Fibroblast of skin of left quadriceps (primary cell): ENCODE data around the gene WIZ.
A peak's percentile ranks its signal among the peaks of the same experiment; 100 is the strongest.
"Not testable (repeated sequence)": the region's sequence is repeated elsewhere in the genome, so short reads cannot be mapped to it uniquely, and the experiment has no call there.

ENCODE experiments used
- DNase-seq, 2 experiments: peaks; one replicate each; pipeline ENCODE4 v3.0.0-alpha.2; 2013; ENCODE audit warnings: low read depth in 2 of 2

The WIZ gene, protein sequence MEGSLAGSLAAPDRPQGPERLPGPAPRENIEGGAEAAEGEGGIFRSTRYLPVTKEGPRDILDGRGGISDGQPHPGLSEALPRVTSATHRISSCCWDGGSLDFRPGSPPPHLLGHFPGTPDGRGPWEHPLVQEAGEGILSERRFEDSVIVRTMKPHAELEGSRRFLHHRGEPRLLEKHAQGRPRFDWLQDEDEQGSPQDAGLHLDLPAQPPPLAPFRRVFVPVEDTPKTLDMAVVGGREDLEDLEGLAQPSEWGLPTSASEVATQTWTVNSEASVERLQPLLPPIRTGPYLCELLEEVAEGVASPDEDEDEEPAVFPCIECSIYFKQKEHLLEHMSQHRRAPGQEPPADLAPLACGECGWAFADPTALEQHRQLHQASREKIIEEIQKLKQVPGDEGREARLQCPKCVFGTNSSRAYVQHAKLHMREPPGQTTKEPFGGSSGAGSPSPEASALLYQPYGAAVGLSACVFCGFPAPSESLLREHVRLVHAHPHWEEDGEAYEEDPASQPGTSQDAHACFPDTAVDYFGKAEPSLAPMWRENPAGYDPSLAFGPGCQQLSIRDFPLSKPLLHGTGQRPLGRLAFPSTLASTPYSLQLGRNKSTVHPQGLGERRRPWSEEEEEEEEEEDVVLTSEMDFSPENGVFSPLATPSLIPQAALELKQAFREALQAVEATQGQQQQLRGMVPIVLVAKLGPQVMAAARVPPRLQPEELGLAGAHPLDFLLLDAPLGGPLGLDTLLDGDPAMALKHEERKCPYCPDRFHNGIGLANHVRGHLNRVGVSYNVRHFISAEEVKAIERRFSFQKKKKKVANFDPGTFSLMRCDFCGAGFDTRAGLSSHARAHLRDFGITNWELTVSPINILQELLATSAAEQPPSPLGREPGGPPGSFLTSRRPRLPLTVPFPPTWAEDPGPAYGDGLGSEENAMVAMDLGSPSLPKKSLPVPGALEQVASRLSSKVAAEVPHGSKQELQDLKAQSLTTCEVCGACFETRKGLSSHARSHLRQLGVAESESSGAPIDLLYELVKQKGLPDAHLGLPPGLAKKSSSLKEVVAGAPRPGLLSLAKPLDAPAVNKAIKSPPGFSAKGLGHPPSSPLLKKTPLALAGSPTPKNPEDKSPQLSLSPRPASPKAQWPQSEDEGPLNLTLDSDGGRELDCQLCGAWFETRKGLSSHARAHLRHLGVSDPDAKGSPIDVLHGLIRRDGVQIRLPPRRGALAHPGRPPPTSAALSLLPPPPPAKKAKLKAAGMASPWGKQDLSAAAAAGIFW (N-terminal part only)

DNA sequence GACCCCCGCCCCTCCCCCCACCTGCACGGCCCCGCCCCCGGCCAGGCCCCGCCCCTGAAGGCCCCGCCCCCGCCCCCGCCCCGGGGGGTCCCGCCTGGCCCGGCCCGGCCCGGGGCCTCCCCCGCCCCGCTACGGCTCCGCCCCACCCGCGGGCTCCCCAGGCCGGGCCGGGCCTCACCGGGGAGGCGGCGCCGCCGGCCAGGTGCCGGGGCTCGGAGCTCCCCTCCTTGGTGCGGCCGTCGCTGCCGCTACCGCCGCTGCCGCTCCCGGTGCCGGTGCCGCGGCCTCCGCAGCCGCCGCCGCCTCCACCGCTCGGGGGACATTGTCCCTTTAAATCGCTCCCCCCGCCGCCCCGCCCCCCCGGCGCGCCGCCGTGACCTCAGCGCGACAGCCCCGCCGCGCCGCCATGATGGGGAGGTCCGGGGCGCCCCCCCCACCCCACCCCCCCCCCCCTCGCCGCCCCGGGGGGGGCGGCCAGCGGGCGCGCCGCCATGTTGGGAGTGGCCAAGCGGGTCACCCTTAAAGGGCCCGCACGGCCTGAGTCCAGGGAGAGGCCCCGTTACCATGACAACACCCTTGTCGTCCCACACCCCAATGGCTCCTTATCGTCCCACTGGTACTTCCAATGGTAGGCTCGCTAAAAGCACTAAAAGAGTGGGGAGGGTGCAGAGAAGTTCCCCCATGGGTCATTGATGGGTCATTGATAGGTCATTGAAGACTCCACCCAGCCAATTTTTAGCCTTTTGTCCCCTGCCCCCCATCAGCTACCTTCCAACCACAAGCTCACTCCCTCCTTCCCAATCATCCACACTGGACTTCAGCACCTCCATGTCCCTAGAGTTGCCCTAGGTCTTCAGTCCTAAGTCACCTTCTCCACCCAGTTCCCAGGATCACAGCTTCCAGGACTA lies at the start of gene WIZ:
WIZ (minus strand) TSS at position 337 of the 908 bp plus-strand sequence. CDS start 1,649 bp downstream, outside the sequence.
- DNase-seq, result peak; percentile 59

DNA sequence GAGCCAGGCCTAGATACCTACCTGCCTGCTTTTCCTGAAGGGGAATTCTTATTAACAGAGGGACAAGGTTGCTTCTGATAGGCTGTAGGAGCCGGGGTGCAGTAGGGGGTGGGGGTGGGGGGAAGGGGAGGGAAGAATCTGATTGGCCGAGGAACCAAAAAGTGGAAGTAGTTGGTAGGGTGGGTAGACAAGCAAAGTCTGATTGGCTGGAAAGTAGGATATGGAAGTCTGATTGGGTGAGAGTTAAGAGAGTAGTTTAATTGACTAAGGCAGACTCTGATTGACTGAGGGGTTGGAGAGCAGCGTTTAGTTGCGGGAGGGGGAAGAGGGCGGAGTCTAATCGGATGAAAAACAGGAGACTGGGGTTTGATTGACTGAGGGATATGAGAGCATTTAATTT lies 49.2 kb upstream of the WIZ start:
- DNase-seq, result no peak

DNA sequence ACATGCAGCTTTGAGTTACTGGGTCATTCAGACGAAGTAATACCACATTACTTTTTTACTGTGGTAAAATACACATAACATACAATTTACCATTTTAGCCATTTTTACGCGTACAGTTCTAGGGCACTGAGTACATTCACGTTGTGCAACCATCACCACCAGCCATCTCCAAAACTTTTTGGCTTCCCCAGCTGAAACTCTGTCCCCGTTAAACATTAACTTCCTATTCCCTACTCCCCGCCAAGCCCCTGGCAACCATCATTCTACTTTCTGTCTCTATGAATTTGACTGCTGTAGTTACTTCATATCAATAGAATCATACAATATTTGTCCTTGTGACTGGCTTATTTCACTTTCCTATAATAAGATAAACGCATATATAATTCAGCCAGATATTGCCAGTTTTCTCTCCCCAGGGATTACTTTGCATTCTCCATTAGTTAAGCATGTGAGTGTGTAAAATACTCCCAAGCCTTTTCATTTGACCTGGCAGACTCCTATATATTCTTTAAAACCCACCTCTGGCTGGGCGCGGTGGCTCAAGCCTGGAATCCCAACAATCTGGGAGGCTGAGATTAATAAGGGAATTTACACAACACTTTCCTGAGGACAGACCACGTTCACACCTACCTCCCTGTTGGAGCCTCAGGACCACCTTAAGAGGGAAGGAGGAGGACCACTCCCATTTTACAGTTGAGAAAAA lies 48.6 kb upstream of the WIZ start:
- DNase-seq, result no peak

DNA sequence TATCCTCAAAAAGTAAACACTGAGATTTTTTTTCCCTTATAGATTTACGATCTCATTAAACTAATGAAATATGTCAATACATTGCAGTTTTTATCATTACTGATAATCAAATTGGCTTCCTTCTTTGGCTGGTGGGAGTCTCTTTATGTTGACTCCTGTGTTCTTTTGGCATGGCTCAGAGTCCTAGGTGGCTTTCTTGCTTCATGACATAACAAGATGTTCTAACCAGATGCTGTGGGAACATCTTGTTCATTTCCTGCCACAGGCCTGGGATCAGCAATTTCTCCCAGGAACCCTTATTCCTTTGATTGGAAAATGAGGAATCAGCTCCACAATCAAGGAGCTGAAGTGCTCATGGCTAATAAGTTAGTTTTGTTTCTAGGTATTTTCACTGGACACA lies 45.4 kb upstream of the WIZ start:
- no peak for DNase-seq

DNA sequence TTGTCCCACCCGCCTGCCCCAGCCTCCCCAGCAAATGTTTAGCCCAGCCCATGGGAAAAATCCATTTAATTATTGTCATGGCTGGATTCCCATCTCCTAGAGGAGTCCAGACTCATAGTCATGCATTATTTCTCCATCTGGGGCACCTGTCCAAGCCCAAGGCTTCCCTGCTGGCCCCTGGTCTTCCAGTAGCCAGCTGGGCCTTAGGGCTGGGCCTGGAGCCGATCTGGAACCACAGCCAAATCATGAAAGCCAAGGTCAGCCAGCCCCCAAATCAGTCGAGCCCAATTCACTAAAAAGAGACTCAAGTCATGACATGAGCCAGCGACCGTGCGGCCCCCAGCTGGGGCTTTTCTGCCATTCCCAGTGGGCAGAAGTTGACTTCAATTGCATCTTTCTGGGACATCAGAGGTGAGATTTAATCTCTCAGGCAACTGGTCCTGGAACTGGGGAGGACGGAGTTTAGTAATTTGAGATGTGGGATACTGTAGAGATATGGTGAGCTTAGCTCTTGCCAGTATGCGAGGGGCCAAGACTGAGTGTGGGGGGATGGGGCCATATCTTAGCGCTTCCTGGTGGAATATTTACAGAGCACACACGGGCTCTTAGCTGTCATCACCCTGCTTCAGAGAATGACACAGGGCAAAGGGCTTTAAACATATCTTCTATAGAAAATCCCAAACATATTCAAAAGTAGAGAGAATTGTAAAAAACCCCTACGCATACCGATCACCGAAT lies 38.9 kb upstream of the WIZ start:
- DNase-seq, result no peak

DNA sequence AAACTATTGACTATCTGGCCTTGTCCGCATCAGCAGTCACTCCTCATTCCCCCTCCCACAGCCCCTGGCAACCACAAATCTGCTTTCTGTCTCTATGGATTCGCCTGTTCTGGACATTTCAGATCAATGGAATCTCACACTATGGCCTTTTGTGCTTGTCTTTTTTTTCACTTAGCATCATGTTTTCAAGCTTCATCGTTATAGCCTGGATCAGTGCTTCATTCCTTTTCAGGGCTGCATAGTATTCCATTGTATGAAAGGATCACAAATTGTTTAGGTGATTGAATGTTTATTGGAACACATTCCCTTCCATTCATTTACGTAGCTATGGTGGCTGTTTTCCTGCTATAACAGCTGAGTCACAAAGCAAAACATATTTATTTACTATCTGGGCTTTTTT lies 37.3 kb upstream of the WIZ start:
- DNase-seq, result no peak

DNA sequence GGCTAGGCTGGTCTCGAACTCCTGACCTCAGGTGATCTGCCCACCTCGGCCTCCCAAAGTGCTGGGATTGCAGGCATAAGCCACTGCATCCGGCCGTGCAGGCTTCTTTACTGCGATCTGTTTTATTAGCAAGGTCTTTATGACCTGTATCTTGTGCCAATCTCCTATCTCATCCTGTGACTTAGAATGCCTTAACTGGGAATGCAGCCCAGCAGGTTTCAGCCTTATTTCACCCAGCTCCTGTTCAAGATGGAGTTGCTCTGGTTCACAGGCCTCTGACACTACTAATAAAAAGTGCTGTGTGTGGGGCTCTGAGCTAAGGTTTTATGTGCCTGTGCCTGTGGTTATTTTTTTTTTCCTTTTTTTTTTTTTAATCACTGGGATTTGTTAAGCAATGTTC lies 36.0 kb upstream of the WIZ start:
- DNase-seq, result not testable (repeated sequence)

DNA sequence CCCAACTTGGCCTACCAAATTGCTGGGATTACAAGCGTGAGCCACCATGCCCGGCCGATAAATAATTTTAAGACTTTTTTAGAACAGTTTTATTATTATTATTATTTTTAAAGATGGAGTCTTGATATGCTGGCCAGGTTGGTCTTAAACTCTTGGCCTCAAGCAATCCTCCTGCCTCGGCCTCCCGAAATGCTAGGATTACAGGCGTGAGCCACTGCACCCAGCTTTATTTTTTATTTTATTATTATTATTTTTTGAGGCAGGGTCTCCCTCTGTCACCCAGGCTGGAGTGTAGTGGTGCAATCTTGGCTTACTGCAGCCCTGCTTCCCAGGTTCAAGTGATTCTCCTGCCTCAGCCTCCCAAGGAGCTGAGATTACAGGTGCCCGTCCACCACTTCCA lies 31.2 kb upstream of the WIZ start:
- DNase-seq, result not testable (repeated sequence)

DNA sequence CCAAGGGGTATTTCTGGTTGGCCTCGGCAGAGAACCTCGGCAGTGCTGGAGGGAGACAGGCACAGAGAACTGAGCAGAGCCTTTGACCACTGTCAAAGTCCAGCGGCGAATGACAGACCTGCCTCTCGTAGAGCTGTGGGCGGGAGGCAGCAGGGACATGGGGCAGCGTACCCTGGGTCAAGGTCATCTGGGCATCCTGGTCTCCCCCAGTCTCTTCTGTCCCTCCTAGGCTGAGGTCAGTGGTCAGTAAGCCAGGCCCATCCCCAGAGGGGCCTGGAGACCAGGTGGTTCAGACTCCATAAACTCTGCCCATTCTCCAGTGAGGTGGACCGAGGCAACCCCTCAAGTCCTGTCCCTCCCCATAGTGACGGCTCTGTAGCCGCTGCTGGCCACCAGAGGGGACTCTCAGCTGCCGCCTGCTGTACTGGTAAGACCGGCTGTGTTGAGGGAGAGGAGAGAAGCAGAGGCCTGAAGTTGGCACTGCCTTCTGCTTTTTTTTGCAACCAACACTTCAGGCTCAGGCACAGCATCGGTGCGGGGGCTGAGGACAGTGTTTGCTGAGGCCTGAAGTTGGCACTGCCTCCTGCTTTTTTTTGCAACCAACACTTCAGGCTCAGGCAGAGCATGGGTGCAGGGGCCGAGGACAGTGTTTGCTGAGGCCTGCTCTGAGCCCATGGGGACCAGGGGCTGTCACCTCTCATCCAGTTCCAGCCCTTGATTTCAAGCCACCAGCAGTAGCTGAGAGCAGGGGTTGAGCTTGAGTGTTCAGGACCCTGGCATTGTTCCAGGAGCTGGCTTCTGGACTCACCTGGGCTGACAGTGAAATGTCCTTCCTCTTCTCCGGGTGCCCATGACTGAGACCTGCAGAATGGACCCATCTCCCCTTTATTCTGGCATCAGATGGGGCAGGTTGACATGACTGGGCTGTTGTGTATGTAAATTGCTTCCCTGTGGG lies 29.9 kb upstream of the WIZ start, which contains the start of gene PGLYRP2:
PGLYRP2 (minus strand) TSS at position 111 of the 955 bp plus-strand sequence. CDS start 130 bp downstream, outside the sequence.
- DNase-seq, result no peak

DNA sequence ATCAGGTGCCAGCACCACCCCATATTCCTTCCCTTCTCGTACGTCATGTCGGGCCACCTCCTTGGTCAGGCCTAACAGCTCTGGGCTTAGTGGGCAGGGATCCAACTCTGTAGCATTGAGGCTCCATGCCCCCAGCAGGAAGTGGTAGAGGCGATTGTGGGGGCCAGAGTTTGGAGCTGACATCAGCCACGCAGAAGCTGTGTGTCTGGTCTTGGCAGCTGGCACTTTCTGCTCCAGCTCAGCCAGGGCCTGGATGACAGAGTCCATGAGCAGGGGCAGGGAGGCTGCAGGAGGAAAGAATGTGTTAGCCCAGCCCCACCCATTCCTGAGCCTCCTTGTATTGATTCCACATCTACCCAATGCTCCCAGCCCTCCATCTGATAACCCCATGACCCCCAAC lies 26.6 kb upstream of the WIZ start:
- DNase-seq, result no peak

DNA sequence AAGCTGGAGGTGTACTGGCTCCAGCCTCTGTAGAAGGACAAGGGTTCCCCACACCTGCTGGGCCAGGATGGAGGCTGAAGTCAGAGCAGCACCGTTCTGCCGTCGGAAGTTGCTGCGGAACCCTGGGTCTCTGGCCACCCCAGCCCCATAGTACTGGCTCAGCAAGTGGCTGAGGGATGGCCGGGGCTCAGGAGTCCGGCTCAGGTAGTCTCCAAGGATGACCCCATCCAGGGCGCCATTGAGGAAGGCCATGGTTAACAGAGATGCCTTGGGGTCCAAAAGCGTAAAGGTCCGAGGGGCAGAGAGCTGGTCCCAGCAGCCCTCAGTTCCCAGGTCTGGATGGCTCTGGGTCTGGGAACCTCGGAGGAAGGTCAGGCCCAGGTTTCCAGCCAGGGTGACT lies 25.9 kb upstream of the WIZ start:
- no peak for DNase-seq

DNA sequence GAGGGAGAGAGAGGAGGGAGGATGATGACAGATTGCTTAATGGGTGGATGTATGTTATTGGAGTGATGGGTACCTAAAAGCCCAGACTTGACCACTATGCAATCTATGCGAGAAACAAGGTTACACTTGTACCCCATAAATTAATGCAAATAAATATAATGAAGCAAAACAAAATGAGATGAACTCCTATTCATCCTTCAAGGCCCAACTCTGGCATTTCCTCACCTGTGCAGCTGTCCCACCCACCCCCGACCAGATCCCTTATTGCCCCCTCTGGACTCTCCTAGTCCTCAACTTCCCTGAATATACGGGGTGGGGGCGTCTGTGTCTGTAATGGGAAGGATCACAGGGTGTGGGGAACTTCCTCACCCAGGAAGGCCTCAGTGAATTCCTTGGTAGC lies 25.4 kb upstream of the WIZ start:
- DNase-seq, result no peak

DNA sequence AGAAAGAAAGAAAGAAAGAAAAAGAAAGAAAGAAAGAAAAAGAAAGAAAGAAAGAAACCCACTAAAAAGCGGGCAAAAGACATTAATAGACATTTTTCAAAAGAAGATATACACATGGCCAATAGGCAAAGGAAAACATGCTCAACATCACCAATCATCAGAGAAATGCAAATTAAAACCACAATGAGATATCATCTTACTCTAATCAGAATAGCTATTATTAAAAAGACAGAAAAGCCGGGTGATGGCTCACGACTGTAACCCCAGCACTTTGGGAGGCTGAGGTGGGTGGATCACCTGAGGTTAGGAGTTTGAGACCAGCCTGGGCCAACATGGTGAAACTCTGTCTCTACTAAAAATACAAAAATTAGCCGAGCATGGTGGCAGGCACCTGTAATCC lies 24.1 kb upstream of the WIZ start:
- DNase-seq, result not testable (repeated sequence)

DNA sequence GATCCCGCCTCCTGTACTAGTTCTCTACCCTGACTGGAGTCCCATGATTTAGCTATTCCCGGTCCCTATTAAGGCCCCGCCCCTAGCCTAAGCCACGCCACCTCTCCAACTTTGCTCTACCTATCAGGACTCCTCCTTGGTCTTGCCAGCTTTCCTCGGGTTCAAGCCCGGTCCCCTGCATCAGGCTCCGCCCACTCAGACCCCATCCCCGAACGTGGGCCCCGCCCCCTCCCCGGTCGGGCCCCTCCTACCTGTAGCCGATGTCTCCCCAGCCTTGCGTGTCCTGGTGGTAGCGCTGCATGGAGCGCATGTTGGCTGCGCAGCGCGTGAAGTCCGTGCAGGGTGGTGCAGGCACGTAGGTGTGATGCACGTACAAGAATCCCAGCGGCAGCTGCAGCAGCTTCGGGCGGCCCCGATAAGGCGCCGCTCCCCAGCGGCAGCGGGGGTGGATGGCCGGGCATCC lies 21.9 kb upstream of the WIZ start:
- DNase-seq, result no peak

DNA sequence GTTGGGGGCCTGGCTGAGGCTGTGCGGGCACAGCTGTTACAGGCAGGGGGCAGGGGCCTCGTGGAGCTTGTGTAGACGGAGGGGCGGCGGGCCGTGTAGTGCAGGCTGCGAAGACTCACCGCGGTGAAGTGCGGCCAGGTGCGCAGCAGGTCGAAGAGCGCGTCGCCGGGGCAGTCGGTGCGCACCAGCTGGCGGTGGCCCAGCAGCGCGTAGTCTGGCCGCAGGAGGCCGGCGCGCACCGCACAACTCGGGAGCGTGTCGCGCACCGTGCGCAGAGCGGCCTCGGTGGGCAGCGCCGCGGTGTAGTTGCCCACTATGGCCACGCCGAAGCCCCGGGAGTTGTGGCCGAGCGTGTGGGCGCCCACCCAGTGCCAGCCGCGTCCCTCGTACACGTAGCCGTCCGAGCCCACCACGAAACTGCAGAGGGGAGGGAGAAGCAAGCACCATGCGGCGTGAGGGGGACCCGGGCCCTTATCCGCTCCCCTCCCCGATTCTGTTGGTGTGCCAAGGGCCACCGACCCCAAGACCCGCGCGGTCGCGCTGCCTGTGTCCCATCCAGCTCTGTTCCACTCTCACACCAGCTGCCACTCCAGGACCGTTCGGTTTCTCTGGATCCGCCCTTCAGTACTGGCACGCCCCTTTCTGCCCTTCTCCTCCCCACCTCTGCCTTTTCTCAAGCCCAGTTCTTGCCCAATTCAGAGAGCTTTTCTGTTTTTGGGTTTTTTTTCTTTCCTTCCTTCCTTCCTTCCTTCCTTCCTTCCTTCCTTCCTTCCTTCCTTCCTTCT lies 19.9 kb upstream of the WIZ start:
- no peak for DNase-seq

DNA sequence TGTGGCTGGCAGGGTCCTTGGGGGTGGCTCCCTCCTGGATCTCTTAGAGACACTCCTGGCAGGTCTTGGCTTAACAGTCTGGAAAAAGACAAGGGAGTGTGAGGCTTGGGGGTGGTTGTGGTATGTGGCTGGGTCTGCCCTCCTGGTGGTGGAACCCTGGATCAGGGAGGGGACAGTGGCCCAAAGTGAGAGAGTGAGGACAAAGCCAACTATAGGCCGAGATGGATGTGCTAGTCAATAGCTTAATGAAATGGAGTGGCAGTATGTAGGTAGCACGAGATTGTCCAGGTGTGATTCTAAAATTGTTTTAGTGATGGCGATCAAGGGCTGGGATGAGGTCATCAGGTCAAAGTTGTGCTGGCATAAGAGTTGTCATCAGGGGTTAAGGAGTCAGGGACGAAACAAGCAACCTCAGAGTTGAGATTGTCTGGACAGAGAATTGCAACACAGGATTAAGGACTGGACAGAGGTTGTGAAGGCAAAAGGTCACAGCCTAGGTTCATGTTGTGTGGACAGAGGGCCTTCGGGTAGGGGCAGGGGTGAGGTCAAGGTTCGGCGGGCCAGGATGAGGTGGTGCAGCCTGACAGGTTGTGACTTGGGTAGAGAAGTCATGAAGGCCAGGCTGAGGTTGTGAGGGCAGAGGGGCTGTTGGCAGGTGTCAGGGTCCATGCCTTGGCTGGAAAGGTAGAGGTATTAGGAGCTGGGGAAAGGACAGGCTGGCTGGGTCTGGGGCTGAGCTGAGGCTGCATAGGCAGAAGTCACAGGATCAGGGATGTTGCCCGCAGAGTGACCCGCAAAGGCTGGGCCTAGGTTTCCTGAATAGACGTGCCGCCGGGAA lies 19.1 kb upstream of the WIZ start:
- no peak for DNase-seq
